NCI-H1930 (cell line): ENCODE measurements around the gene UPK1A.

Experiments
- DNase-seq, 2 experiments: peaks; one replicate each; lab custom pipeline; 2025; lab: John Stamatoyannopoulos, UW

The UPK1A gene

DNA sequence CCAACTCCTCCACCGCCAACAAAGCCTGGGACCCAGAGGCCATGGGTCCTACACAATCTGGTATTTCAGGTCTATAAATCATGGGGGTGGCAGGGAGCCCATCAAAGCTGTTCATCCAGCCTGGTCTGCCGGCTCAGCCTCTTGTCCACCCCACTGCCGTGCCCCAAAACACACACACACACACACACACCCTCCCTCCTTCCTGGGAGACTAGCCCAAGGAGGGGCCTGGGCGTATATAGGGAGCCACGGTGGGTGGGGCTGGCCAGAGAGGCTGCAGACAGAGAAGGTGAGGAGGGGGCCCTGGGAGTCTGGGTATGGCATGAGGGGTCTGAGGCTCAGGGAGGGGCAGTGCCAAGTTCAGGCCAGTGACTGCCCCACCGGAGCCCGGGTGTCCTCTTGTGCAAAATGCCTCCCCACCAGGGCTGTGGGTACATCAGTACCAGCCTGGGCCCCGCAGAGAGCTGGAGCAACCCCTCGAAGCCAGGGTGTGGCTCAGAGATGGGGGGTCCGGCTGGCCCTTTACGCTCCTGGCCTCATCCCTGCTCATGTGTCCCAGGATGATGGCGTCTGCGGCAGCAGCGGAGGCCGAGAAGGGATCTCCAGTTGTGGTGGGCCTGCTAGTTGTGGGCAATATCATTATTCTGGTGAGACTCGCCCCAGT, at the start of gene UPK1A:
Gene UPK1A, plus strand, starts transcription at position 267 of the 663 bp plus-strand sequence. Its CDS starts 296 bp downstream, at position 563.
- DNase-seq = no peak

DNA sequence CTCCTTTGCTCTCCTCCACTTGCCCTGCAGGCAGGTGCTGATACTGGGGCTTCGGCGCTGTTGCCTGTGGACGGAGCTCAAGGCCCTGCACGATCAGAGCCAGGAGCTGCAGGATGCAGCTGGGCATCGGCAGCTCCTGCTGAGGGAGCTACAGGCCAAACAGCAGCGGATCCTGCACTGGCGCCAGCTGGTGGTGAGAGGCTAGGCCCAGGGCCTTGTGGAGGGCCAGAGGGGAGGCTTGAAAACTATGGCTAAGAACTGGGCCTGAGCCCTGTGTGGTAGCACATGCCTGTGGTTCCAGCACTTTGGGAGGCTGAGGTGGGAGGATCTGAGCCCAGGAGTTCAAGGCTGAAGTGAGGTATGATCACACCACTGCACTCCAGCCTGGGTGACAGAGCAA, 47.5 kb upstream of the UPK1A start:
- DNase-seq = no peak

DNA sequence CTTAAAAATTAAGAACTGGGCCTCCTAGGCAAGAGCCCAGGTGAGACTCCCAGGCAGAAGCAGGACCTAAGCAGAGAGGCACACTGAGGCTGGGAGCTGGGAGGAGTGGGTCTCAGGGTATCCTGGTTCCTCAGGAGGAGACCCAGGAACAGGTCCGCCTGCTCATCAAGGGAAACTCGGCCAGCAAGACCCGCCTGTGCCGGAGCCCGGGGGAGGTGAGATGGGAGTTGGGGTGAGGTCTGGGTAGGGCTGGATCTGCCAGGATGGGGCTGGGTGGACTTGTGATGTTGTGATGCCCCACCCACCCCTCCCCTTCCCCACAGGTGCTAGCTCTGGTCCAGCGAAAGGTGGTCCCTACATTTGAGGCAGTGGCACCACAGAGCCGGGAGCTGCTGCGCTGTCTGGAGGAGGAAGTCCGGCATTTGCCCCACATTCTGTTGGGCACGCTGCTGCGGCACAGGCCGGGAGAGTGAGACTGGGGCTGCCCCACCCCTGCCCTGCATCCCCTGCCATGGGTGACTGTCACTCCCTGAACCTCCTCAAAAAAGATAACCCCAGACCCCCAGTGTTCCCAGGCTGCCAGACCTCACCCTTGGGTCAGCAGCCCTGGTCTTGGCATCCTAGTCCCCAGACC, 46.9 kb upstream of the UPK1A start:
- no peak for DNase-seq

GRCh38 chr19:35620001-35620400, 46.3 kb upstream of the UPK1A start:
- no peak for DNase-seq

DNA sequence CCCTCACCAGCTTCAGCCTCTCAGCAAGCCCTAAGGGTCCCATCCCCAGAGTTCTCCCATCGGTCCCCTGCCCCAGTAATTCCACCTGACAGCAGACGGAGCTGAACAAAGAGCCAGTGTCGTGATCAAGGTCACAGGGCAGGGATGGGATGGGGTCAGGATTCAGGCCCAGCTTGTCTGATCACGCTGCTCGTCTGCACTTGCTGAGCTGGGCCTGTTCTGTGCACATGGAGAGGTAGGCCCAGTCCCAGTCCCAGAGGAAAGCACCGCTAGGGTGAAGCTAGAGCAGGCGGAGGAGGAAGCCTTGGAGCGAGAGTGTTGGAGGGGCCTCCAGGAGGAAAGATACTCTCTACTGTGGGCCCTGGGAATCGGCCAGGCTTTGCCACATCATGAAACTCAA, 44.6 kb upstream of the UPK1A start:
- no peak for DNase-seq

- no peak for DNase-seq
Observed at GRCh38 chr19:35622750-35623149, 43.6 kb upstream of the UPK1A start.

DNA sequence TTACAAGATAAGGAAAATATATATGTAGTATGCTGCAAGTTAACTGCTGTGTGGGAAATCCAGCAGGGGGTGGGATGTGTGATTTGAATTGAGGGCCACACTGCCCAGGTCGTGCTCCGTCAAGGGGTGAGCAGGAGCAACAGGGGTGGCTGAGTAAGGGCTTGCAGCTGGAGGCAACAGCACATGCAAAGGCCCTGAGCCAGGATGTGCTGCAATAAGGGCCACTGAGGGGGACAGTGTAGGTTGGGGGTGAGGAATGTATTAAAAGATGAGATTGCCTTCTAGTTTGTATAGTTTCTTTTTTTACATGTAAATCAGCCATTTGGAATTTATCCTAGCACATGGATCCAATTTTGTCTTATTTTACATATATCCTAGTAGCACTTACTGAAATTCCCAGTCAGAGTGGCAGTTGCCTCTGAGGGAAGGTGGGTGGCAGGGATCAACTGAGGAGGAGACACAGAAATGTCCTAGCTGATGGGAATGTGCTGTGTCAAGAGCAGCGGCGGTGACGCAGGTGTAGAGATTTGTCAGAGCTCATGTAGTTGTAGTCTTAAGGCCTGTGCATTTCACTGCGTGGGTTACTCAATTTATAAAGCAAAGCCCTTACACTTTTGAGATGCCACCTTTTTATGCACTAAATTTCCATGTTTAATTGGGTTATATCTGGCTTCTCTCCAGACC, 42.8 kb upstream of the UPK1A start:
- DNase-seq = no peak

DNA sequence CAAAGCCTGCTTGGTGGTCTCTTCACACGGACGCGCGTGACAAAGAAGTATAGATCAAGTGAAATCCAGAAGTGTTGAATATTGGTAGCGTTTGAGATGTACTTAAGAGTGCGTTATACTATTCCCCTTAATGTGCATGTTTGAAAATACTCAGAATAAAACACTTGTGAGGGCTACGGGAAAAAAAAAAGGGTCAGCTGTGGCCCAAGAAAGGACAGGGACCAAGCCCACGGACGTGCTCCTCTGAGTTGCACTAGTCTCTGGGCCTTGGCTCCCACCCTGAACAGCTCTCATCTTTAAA, 38.1 kb upstream of the UPK1A start:
- no peak for DNase-seq

DNA sequence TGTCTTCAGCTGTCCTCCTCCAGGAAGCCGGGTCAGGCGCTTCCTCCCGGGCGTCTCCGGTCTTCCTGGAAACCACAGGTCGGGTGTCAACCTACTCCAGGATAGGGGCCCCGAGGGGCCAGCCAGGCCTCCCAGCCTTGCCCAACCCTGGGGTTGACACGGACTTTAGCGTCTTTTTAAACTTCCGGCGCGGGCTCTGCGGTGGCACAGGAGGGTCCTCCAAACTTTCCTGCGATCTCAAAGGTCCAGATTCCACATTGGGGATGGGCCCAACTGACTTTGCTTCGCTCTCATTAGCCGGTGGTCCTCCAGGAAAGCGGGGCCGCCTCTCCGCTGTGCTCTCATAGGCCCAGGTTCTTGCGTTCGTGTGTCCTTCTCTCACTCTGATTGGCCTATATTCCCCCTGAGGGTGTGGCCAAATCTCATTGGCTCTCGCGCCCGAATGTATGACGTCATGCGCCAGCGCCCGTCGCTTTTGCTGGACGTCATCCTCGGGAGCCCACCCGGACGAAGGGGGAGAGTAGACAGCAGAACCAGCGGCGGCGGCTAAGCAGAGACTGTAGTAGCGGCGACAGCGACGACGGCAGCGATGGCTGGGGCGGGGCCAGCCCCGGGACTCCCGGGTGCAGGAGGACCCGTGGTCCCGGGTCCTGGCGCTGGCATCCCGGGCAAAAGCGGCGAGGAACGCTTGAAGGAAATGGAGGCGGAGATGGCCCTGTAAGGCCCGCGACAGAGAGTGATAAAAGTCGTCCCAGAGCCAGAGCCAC, 37.6 kb upstream of the UPK1A start, which contains the start of gene RBM42:
Gene RBM42, plus strand, starts transcription at position 472 of the 767 bp plus-strand sequence. Its CDS starts 118 bp downstream, at position 590.
- DNase-seq = peak; percentile 99

DNA sequence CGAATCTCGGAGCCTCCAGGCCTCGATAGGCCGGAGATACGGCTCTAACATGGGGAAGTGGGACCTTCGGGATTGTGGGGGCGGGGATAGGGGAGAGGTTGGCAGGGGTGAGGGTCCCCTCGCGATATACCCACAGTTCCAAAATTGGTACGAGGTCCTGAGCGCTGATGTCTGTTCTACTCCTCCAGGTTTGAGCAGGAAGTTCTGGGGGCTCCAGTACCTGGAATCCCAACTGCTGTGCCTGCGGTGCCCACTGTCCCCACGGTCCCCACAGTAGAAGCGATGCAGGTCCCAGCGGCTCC, 37.0 kb upstream of the UPK1A start:
- no peak for DNase-seq

DNA sequence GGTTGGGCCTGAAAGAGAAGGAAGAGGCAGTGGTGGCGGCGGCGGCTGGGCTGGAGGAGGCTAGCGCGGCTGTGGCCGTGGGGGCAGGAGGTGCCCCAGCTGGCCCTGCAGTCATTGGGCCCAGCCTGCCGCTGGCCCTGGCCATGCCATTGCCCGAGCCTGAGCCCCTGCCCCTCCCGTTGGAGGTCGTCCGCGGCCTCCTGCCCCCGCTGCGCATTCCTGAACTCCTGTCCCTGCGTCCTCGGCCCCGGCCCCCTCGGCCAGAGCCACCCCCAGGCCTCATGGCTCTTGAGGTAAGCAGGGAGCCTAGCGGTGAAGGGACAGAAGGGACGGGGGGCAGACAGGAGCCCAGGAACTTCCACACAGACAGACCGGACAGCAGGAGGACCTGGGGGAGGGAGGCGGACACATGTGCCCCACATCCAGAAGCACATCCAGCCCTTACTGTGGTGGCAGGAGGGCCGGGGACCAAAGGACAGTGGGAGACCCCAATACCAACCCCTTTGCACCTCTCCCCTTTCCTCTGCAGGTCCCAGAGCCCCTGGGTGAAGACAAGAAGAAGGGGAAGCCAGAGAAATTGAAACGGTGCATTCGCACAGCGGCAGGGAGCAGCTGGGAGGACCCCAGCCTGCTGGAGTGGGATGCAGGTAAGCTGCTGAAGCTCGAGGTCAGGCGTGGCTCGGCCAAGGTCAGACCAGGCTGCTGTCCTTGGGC, 32.4 kb upstream of the UPK1A start:
- DNase-seq = no peak

DNA sequence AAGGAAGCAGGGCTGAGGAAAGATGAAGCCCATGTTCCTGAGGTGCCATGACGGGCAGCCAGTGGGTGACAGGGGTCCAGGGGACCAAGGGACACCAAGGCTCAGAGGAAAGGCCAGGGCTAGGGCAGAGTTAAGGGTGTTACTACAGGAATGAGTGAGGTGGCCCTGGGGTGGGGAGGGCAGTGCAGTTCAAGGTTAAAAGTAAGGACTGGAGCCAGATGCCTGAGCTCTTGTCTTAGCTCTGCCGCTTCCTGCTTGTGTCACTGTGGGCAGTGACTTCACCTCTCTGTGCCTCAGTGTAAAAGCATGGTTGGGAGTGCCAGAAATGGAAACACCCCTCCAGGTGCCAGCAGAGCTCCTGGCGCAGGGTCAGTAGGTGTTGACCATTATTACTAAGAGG, 29.7 kb upstream of the UPK1A start:
- no peak for DNase-seq

- no peak for DNase-seq
Observed at GRCh38 chr19:35637165-35637564, 29.2 kb upstream of the UPK1A start.

- no peak for DNase-seq
Observed at GRCh38 chr19:35639321-35639639, 27.0 kb upstream of the UPK1A start.

DNA sequence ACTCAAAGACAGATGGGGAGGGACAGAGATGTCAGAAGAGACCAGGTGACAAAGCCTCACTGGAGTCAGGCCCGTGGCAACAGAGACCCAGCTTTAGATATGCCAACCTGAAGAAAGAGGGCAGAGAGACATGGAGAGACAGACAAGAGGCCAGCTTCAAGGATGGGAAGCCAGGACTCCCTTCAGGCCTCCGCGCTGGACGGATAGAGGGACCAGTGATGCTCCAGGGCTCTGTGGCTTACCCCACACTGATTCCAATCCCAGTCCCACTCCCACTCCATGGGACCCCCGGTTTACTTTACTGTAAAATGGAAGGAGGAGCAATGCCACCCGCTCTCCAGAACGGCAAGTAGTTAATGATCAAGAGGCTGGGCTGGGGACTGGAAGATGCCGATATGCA, 26.5 kb upstream of the UPK1A start:
- DNase-seq = no peak

DNA sequence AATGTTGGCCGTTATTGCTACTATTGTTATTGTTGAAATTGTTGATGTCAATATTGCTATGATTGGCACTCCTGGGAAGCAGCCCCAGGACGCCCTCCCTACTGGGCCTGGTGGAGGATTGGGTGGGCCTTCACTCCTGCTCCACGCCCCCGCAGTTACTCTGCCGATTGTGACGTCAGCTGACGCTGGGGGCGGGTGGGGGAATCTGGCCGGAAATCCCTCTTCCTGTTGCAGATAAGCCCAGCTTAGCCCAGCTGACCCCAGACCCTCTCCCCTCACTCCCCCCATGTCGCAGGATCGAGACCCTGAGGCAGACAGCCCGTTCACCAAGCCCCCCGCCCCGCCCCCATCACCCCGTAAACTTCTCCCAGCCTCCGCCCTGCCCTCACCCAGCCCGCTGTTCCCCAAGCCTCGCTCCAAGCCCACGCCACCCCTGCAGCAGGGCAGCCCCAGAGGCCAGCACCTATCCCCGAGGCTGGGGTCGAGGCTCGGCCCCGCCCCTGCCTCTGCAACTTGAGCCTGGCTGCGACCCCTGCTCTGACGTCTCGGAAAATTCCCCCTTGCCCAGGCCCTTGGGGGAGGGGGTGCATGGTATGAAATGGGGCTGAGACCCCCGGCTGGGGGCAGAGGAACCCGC, 24.7 kb upstream of the UPK1A start, which contains the start of gene ETV2:
Gene ETV2, plus strand, starts transcription at position 231 of the 637 bp plus-strand sequence. CDS start 716 bp downstream, outside the sequence.
- DNase-seq = no peak

DNA sequence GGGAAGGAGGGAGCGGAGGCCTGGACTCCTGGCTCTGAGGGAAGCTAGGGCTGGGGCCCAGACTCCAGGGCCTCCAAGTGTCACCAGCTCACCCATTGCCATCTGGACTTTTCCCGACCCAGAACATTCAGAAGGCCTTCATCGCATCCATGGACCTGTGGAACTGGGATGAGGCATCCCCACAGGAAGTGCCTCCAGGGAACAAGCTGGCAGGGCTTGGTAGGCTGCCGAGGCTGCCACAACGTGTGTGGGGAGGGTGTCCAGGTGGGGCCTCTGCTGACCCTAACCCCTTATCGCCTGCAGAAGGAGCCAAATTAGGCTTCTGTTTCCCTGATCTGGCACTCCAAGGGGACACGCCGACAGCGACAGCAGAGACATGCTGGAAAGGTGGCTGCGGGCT, 24.0 kb upstream of the UPK1A start:
- DNase-seq = no peak

- DNase-seq = no peak
Observed at GRCh38 chr19:35642798-35643254, 23.5 kb upstream of the UPK1A start.

DNA sequence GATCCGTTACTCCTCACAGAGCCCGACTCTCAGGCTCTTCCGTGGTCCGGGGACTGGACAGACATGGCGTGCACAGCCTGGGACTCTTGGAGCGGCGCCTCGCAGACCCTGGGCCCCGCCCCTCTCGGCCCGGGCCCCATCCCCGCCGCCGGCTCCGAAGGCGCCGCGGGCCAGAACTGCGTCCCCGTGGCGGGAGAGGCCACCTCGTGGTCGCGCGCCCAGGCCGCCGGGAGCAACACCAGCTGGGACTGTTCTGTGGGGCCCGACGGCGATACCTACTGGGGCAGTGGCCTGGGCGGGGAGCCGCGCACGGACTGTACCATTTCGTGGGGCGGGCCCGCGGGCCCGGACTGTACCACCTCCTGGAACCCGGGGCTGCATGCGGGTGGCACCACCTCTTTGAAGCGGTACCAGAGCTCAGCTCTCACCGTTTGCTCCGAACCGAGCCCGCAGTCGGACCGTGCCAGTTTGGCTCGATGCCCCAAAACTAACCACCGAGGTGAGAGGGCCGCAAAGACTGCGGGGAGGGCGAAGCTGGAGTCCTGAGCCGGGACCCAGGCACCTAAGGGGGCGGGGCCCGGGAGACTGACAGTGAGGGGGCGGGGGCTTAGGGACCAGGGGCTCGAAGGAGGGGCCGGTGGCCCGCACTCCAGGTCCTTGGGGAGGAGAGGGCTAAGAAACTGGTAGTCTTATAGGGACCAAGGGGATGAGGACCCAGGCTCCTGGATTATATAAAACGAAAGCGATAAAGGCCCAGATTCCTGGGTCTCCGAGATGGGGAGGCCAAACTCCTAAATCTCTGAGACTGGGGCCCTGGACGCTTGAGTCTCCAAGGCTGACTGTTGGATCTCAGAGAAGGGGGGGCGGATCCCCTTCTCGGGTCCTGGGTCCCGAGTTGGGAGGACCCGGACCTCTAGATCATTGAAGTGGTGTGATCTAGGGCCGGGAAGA, 22.8 kb upstream of the UPK1A start:
- peak; percentile 68 to 86 for DNase-seq

DNA sequence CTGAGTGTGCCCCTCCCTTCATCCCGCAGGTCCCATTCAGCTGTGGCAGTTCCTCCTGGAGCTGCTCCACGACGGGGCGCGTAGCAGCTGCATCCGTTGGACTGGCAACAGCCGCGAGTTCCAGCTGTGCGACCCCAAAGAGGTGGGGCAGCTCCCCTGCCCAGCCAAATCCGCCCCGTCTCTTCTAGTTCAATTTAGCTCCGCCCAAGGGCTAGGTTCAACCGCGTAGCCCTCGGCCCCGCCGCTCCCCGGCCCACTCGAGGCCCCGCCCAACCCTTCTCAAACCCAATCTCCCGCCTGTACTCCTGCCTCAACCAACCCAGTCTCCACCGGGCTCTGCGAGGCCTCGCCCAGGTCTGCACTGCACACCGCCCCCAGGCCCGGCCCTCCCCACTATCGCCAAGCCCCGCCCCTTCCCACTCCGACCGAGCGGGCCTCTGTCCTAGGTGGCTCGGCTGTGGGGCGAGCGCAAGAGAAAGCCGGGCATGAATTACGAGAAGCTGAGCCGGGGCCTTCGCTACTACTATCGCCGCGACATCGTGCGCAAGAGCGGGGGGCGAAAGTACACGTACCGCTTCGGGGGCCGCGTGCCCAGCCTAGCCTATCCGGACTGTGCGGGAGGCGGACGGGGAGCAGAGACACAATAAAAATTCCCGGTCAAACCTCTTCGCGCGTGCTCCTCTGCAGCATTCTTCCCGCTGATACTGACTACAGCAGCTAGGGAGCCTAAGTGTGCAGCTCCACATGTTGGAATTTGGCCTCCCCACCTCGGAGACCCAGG, 21.9 kb upstream of the UPK1A start:
- peak; percentile 88 to 89 for DNase-seq
